NCI-H1105 treated with DMSO at 0.1 percent for 48 hours (cell line): ENCODE results near the gene PSMB2.
A peak's percentile ranks its signal among the peaks of the same experiment; 100 is the strongest.

Experiments
- DNase-seq: peaks from one replicate; lab custom pipeline; 2025; lab: John Stamatoyannopoulos, UW

The PSMB2 gene

GRCh38 chr1:35556484-35557117 lies 84.7 kb downstream of the PSMB2 start:
- no peak for DNase-seq

- DNase-seq: peak; percentile 78
These were observed 85.5 kb downstream of the PSMB2 start for GRCh38 chr1:35555601-35556477.

- DNase-seq: no peak
These were observed 86.1 kb downstream of the PSMB2 start for GRCh38 chr1:35555212-35555584.

- peak; percentile 81 for DNase-seq
These were observed 86.8 kb downstream of the PSMB2 start for GRCh38 chr1:35554266-35555211.

GRCh38 chr1:35553851-35554250 lies 87.5 kb downstream of the PSMB2 start:
- DNase-seq: peak; percentile 61
